IMR-90 (cell line): ENCODE data around the gene RIPPLY3. TPM values are rescaled to one million over a fixed set of nuclear protein-coding genes. Genes with fewer than 3 reads are reported as not detected.

Experiments used
- ATAC-seq: fragments of 200-7000 bp; cut with Tn5 transposase; 2 replicates; pipeline ENCODE4 v1.9.1; 2020; ENCODE audit warnings: low read depth, mild to moderate bottlenecking, moderate library complexity
- BruUV-seq: library from RNA; stranded (reverse); fragments of 400-500 nt; replicated peaks from 2 replicates; lab custom pipeline; 2021; lab: Mats Ljungman, UMichigan
- CTCF ChIA-PET: fragments of 300-600 bp; formaldehyde crosslinking; extraction: SDS; loops from one replicate; lab custom pipeline; 2021; ENCODE audit warnings: antibody characterized with exemption; lab: Yijun Ruan, JAX
- POLR2A ChIA-PET: fragments of 300-600 bp; sonication (Branson Sonifier 250); formaldehyde crosslinking; loops from one replicate; lab custom pipeline; 2022; ENCODE audit warnings: antibody characterized with exemption; ENCODE audit not compliant: unreplicated experiment; lab: Charles Lee
- DNase-seq: peaks from one replicate; pipeline ENCODE4 v3.0.0; 2013
- H2AFZ ChIP-seq: replicated peaks from 2 replicates; pipeline ENCODE3; 2013; ENCODE audit warnings: low read length, mild to moderate bottlenecking; ENCODE audit not compliant: poor library complexity
- H2AK5ac ChIP-seq: 2 replicates; pipeline ENCODE4 v1.6.1; 2013; ENCODE audit warnings: low read depth, low read length, inconsistent platforms
- H2AK9ac ChIP-seq: replicated peaks from 2 replicates; pipeline ENCODE3; 2013; ENCODE audit warnings: mild to moderate bottlenecking, low read depth, low read length, moderate library complexity; ENCODE audit not compliant: poor library complexity
- H2BK120ac ChIP-seq: 2 replicates; pipeline ENCODE4 v1.6.1; 2013; ENCODE audit warnings: low read depth, low read length, inconsistent platforms
- H2BK15ac ChIP-seq: 3 replicates; pipeline ENCODE4 v1.6.1; 2013; ENCODE audit warnings: low read depth, low read length, inconsistent platforms
- H2BK20ac ChIP-seq: 2 replicates; pipeline ENCODE4 v1.6.1; 2013; ENCODE audit warnings: low read depth, mild to moderate bottlenecking, inconsistent platforms, low read length, moderate library complexity
- H2BK5ac ChIP-seq: 2 replicates; pipeline ENCODE4 v1.6.1; 2013; ENCODE audit warnings: mild to moderate bottlenecking, low read depth, low read length, inconsistent platforms; ENCODE audit not compliant: poor library complexity, severe bottlenecking
- H3K14ac ChIP-seq: replicated peaks from 2 replicates; pipeline ENCODE4 v1.6.1; 2013; ENCODE audit warnings: low read depth, low read length, inconsistent platforms
- H3K18ac ChIP-seq: 2 replicates; pipeline ENCODE4 v1.6.1; 2013; ENCODE audit warnings: low read depth, low read length, control low read depth
- H3K23ac ChIP-seq: 2 replicates; pipeline ENCODE4 v1.6.1; 2013; ENCODE audit warnings: low read depth, low read length, inconsistent platforms
- H3K27ac ChIP-seq: 2 replicates; pipeline ENCODE4 v1.5.1; 2013; ENCODE audit warnings: mild to moderate bottlenecking, control low read depth, low read length; ENCODE audit not compliant: insufficient read depth
- H3K27me3 ChIP-seq: 2 replicates; pipeline ENCODE4 v1.6.1; 2013; ENCODE audit warnings: low read length; ENCODE audit not compliant: control insufficient read depth, insufficient read depth
- H3K36me3 ChIP-seq: 2 replicates; pipeline ENCODE4 v1.6.1; 2013; ENCODE audit warnings: low read length, mixed read lengths; ENCODE audit not compliant: control insufficient read depth, insufficient read depth
- H3K4ac ChIP-seq: 2 replicates; pipeline ENCODE4 v1.6.1; 2013; ENCODE audit warnings: low read depth, low read length, inconsistent platforms
- H3K4me1 ChIP-seq: 2 replicates; pipeline ENCODE4 v1.6.1; 2013; ENCODE audit warnings: low read length, mixed read lengths; ENCODE audit not compliant: control insufficient read depth, insufficient read depth
- H3K4me2 ChIP-seq: 2 replicates; pipeline ENCODE4 v1.6.1; 2013; ENCODE audit warnings: low read depth, mild to moderate bottlenecking, control low read depth, low read length, moderate library complexity
- H3K4me3 ChIP-seq: 2 replicates; pipeline ENCODE4 v1.5.1; 2013; ENCODE audit warnings: low read depth, mild to moderate bottlenecking, control low read depth, low read length, moderate library complexity; ENCODE audit not compliant: insufficient read depth
- H3K56ac ChIP-seq: 2 replicates; pipeline ENCODE4 v1.6.1; 2013; ENCODE audit warnings: low read length, inconsistent platforms; ENCODE audit not compliant: insufficient read depth; ENCODE audit errors: extremely low read depth
- H3K79me1 ChIP-seq, 2 experiments: 2 replicates each; pipeline ENCODE4 v1.6.1; 2013; ENCODE audit warnings: low read length in 2 of 2, inconsistent platforms in 1 of 2, low read depth in 1 of 2
- H3K9ac ChIP-seq: 2 replicates; pipeline ENCODE4 v1.6.1; 2013; ENCODE audit warnings: low read depth, low read length, control low read depth
- H3K9me1 ChIP-seq: 2 replicates; pipeline ENCODE4 v1.6.1; 2013; ENCODE audit warnings: low read length, inconsistent platforms; ENCODE audit not compliant: insufficient read depth
- H3K9me3 ChIP-seq: 2 replicates; pipeline ENCODE4 v1.6.1; 2013; ENCODE audit warnings: low read length; ENCODE audit not compliant: control insufficient read depth, insufficient read depth
- H4K20me1 ChIP-seq: 2 replicates; pipeline ENCODE4 v1.6.1; 2013; ENCODE audit warnings: low read length, inconsistent platforms; ENCODE audit not compliant: insufficient read depth
- H4K5ac ChIP-seq: 2 replicates; pipeline ENCODE4 v1.6.1; 2013; ENCODE audit warnings: mild to moderate bottlenecking, low read depth, low read length, control low read depth
- H4K8ac ChIP-seq, 2 experiments: 2 replicates each; pipeline ENCODE4 v1.6.1; 2013; ENCODE audit warnings: low read depth in 2 of 2, low read length in 2 of 2, control low read depth in 1 of 2, inconsistent platforms in 1 of 2
- H4K91ac ChIP-seq: 2 replicates; pipeline ENCODE4 v1.6.1; 2013; ENCODE audit warnings: low read depth, low read length, inconsistent platforms; ENCODE audit not compliant: insufficient read depth
- BHLHE40 ChIP-seq: fragments of 150-350 bp; IDR thresholded peaks from 2 replicates; pipeline ENCODE4 v1.6.1; 2016; ENCODE audit warnings: mild to moderate bottlenecking, low read depth, low read length
- CEBPB ChIP-seq: IDR thresholded peaks from 2 replicates; pipeline ENCODE4 v1.6.1; 2012; ENCODE audit warnings: low read depth, low read length, improper control_type of control experiment
- CHD1 ChIP-seq: IDR thresholded peaks from 2 replicates; pipeline ENCODE4 v1.6.1; 2012; ENCODE audit warnings: low read depth, low read length, improper control_type of control experiment
- CTCF ChIP-seq: conservative IDR thresholded peaks from 2 replicates; pipeline ENCODE4 v1.5.1; 2012; ENCODE audit warnings: mild to moderate bottlenecking, low read depth, low read length, improper control_type of control experiment
- FOS ChIP-seq: fragments of 150-350 bp; IDR thresholded peaks from 2 replicates; pipeline ENCODE4 v1.6.1; 2016; ENCODE audit warnings: low read depth, low read length
- MAFK ChIP-seq: IDR thresholded peaks from 2 replicates; pipeline ENCODE4 v1.6.1; 2012; ENCODE audit warnings: low read depth, low read length, improper control_type of control experiment
- RAD21 ChIP-seq: IDR thresholded peaks from 2 replicates; pipeline ENCODE4 v1.6.1; 2012; ENCODE audit warnings: low read length, improper control_type of control experiment
- RFX5 ChIP-seq: IDR thresholded peaks from 2 replicates; pipeline ENCODE4 v1.8.0; 2012; ENCODE audit warnings: low read depth, mild to moderate bottlenecking, low read length, moderate library complexity
- USF2 ChIP-seq: fragments of 150-350 bp; IDR thresholded peaks from 2 replicates; pipeline ENCODE4 v1.6.1; 2017; ENCODE audit warnings: mild to moderate bottlenecking, antibody characterized with exemption, low read length, low read depth
- WGBS, 2 experiments: methylation state at CpG; one replicate each; pipeline versions ENCODE4 v1.1.5 to v1.1.7; 2013; ENCODE audit warnings: missing lambda C conversion rate in 2 of 2; ENCODE audit not compliant: insufficient read length in 1 of 2; ENCODE audit errors: extremely low coverage in 2 of 2; 5-methylcytosine and 5-hydroxymethylcytosine counted together
- dilution Hi-C: fragments of 300-500 bp; cut with HindIII; formaldehyde crosslinking; loops from one replicate; pipeline ENCODE4 v1.14.3; 2018; ENCODE audit warnings: low sequenced_read_pairs; ENCODE audit not compliant: unreplicated experiment
- in situ Hi-C: fragments of 300-500 bp; cut with MboI; formaldehyde crosslinking; loops from 3 replicates; pipeline ENCODE4 v1.14.3; 2019; ENCODE audit warnings: low sequenced_read_pairs, inconsistent platforms, mixed read lengths
- intact Hi-C: fragments of 100-400 bp; cut with micrococcal nuclease; formaldehyde crosslinking; loops from 2 replicates; pipeline ENCODE4 v1.10.0; 2022
- polyA plus RNA-seq, 3 experiments: library from polyadenylated mRNA; depleted of rRNA; stranded (reverse); fragments of >200 nt; gene quantifications; 2 replicates each; pipeline ENCODE4 v1.2.3, GENCODE V29; 2012; ENCODE audit warnings: low replicate concordance in 1 of 3
- total RNA-seq: library from RNA; depleted of rRNA; stranded (reverse); fragments of >200 nt; gene quantifications from 2 replicates; pipeline ENCODE4 v1.2.3, GENCODE V29; 2012

RIPPLY3 gene
- total and polyA plus RNA-seq, 2 of the 4 experiments (the other 2 are of a cell fraction) = 0.10 TPM; not detected in 1

- no peaks in the 10 kb centered on the region for H3K9me3 ChIP-seq
- H2AK9ac ChIP-seq = no peak overlapping the region
- H4K91ac ChIP-seq = no peak overlapping the region
- H2AK5ac ChIP-seq = no peak overlapping the region
- no TSS peak for BruUV-seq
- H3K36me3 ChIP-seq = no peaks in the 10 kb centered on the region; the same call in none of the 2 replicates
- H2AFZ ChIP-seq = no peak overlapping the region
- intact Hi-C loops (no loop called here), dilution Hi-C loops (no loop called here), in situ Hi-C loops (no loop called here)
- no peak overlapping the region for H4K8ac ChIP-seq
- no peak for DNase-seq
- ChIA-PET POLR2A (no interaction called here), CTCF (no interaction called here)
- no peak overlapping the region for H3K56ac ChIP-seq
- H2BK20ac ChIP-seq = no peak overlapping the region
- no peak overlapping the region for H2BK120ac ChIP-seq
- H3K4me3 ChIP-seq = no peak overlapping the region
- no peaks in the 10 kb centered on the region for H3K27me3 ChIP-seq
- H2BK15ac ChIP-seq = no peak overlapping the region
- no peak overlapping the region for H3K23ac ChIP-seq
- H3K4me2 ChIP-seq = no peak overlapping the region
- no peak overlapping the region for H3K4ac ChIP-seq
- no peak overlapping the region for H3K9ac ChIP-seq
- no peak for ATAC-seq
- H3K18ac ChIP-seq = no peak overlapping the region
- no peak overlapping the region for H3K27ac ChIP-seq
- H3K14ac ChIP-seq = no peak overlapping the region
- no peaks in the 10 kb centered on the region for H4K20me1 ChIP-seq
- H3K79me1 ChIP-seq = peaks cover 12 to 22% of the 10 kb centered on the region in 2 experiments
- H3K9me1 ChIP-seq = peaks cover 7% of the 10 kb centered on the region; the same call in 1 of the 2 replicates
- H3K4me1 ChIP-seq = peaks cover 3% of the 10 kb centered on the region
- H2BK5ac ChIP-seq = no peak overlapping the region
- no peak for TF ChIP-seq BHLHE40
- no peak for TF ChIP-seq FOS
- TF ChIP-seq CTCF = no peak
- TF ChIP-seq CHD1 = no peak
- TF ChIP-seq RFX5 = no peak
- no peak for TF ChIP-seq CEBPB
- TF ChIP-seq RAD21 = no peak
- TF ChIP-seq MAFK = no peak
- no peak for TF ChIP-seq USF2
- H4K5ac ChIP-seq = no peak overlapping the region
- no CpG with 5 or more reads among the region's 1 CpG for WGBS, 2 experiments
Observed at GRCh38 chr21:36968976-36969375, 37.5 kb upstream of the RIPPLY3 start.
